Stimulated activated naive CD4-positive, alpha-beta T cell (primary cell): ENCODE measurements around the gene HSPA1A.

Experiments
- DNase-seq, 6 experiments: peaks; one replicate each; lab custom pipeline; 2025; lab: John Stamatoyannopoulos, UW

The HSPA1A gene

GRCh38 chr6:31815025-31815838 is at the start of gene HSPA1A, which contains the start of gene HSPA1L:
TSS of gene HSPA1A (plus strand) at chr6:31815543. CDS start at chr6:31815757, 214 bp downstream.
TSS of gene HSPA1L (minus strand) at chr6:31815283. CDS start at chr6:31811972, 3,311 bp downstream.
- peak; percentile 12 to 72 (median 43) for DNase-seq

DNA sequence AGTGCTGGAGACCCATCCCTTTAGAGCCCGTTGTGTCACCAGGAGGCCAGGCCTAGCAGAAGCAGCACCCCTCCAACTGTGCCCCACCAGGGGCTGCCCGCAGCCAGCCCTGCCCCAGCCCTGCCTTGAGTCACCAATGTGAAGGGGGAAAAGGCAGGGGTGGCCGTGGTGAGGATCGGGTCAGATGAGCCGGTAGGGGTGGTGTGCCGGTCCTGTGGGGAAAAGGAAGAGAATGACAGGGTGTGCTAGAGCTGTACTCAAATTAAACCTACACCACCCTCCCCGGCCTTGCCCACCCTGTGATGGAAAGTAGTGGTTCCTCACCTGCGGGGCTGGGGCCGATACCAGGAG is 49.8 kb upstream of the HSPA1A start:
- no peak for DNase-seq

GRCh38 chr6:31765910-31766794 is 49.2 kb upstream of the HSPA1A start:
- no peak for DNase-seq

DNA sequence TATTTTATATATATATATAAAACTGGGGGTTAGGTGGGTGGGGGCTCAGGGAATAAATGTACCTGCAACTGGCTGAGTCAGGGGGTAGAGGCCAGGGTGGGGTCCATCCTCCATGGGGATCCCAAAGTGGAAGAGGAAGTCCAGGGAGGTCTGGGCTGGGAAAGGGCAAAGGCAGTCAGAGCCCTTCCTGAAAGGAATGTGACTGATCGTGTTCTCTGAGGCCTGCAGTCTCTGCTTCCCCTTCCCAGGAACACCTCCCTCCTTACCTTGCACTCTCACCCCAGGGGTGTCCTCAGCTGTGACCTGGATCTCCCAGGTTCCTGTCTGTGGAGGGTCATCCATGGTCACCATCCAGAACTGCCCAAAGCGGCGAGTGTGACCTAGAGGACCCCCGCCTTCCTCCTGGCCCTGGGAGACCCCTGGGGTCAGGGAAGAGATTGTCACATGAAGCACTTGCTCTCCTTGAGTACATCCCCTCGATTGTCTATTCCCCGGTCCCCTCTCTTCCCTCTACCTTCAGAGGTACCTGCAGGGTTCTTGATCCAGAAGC is 48.2 kb upstream of the HSPA1A start:
- DNase-seq, result no peak

DNA sequence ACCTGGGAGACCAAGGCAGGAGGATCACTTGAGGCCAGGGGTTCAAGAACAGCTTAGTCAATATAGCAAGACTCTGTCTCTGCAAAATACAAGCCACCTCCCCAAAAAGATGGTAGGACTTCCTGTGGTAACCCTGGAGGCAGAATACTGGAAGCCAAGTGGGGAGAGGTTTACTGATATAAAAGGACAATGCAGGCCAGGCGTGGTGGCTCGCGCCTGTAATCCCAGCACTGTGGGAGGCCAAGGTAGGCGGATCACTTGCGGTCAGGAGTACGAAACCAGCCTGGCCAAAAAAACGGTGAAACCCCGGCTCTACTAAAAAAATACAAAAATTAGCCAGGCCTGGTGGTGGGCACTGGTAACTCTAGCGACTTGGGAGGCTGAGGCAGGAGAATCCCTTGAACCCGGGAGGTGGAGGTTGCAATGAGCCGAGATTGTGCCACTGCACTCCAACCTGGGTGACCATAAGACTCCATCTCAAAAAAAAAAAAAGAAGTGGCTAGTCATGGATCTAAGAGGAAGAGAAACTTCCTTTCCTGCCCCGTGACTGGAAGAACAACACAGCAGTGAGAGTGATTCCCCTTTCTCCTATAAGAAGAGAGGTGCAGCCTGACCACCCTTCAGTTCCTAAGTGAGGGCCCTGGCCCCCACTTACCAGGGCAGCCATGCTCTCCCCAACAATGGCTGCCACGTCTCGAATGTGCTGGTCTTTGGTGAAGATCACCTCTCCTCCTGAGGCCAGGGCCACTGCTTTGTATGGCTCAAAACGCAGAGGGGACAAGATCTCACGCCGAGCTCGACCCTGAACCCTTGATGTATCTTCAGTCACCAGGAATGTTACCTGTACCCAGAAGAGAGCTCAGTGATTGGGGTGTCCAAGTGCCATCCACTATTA is 46.7 kb upstream of the HSPA1A start:
- no peak for DNase-seq

DNA sequence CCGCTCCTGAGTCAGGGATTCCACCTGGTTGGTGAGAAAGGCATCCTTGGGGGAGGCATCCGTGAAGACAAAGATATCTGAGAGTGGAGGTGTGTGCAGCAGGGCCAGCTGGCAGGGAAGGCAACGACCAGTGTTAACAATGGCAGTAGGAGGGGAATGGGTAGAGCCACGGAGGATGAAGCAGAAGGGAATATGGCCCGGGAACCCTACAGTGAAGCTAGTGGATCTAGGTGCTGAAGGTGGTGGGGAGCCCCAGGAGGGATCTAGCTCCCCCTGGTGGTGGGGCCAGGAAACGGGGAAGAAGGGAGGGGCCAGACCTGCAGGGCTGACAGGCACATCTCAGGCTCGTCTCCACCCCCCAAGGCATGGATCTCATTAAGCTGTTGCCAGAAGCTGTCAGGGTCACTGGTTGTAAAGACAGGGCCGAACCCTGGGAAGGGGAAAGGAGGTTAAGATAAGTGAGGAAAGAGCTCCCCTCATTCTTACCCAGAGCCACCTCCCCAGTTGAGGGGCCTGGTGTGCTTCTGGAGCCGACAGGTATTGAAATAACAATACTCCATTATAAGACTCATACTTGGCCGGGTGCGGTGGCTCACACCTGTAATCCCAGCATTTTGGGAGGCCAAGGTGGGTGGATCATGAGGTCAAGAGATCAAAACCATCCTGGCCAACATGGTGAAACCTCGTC is 45.5 kb upstream of the HSPA1A start:
- DNase-seq, result peak; percentile 25 to 74 (median 66)

GRCh38 chr6:31770860-31771259 is 44.5 kb upstream of the HSPA1A start:
- peak in 1 of 6 experiments; percentile 7 for DNase-seq

DNA sequence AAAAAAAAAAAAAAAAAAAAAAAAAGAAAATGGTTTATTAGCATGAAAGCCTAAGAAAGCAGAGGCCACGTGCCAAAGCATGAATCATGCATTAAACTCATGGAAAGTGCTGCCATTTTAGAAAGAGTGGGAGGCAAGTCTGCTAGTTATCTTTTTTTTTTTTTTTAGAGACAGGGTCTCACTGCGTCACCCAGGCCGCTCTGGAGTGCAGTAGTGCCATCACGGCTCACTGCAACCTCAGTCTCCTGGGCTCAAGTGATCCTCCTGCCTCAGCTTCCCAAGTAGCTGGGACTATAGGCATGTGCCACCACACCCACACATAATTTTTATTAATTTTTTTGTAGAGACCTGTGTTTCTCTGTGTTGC is 43.4 kb upstream of the HSPA1A start:
- DNase-seq, result peak in 4 of 6 experiments; percentile 5 to 63 (median 22)

- no peak for DNase-seq
Measured at GRCh38 chr6:31775184-31775583, 40.2 kb upstream of the HSPA1A start.

GRCh38 chr6:31775633-31776484 is 39.5 kb upstream of the HSPA1A start:
- no peak for DNase-seq

DNA sequence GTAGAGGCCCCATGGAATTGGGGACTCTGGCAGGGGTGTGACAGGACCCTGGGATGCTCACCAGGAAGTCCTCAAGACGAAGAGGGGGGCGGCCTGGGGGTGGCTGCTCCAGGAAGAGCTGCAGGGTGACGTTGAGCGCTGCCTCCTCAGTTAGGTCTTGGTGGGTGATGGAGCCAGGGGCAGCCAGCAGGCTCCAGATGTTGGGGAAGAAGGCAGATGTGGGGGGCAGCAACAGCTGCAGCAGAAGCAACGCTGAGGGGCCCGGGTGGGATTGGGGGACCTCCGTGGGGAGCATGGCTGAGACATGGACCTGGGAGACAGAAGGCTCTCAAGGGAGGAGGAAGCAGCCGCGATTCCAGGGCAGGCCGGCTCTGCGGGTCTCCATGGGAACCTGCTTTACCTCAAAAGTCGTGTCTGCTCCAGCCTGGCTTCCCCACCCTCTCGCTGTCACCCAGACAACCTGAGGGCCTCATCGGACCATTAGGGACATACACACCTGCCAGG is 38.8 kb upstream of the HSPA1A start:
- no peak for DNase-seq

DNA sequence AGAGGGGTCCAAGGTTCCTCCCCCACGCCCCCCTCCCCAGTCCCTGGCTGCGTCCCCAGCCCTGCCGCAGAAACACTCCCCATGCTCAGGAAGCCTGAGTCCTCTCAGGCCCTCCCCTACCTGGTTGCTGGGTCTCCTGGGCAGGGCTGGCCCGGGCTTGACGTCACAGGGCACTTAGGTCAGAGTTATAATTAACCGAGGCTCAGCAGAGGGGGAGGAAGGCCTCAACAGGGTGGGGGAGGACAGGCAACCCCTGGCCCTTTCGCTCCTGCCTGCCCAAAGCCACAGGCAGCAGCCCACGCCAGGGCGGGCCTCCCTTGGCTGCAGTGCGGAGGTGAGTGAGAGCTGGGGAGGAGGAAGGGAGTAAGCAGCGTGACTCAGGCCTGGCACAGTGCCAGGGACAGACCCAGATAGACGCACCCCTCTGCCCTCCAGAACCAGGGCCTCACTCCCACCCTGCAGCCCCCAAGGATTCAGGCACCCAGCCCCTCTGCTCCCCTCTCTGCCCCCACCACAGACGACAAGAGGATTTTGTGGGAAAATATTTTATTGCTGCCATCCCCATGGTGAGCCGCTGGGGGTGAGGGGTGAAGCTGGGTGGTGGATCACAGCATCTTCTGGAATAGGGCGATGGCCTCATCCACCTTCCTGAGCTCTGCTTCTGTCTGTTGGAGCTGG is 38.2 kb upstream of the HSPA1A start, which contains the start of gene VWA7:
TSS of gene VWA7 (minus strand) at position 340 of the 678 bp plus-strand sequence. CDS start 549 bp downstream, outside the sequence.
- DNase-seq, result peak in 5 of 6 experiments; percentile 13 to 41 (median 19)

- no peak for DNase-seq
Measured at GRCh38 chr6:31777667-31778050, 37.7 kb upstream of the HSPA1A start.

- no peak for DNase-seq
Measured at GRCh38 chr6:31778193-31778592, 37.1 kb upstream of the HSPA1A start.

DNA sequence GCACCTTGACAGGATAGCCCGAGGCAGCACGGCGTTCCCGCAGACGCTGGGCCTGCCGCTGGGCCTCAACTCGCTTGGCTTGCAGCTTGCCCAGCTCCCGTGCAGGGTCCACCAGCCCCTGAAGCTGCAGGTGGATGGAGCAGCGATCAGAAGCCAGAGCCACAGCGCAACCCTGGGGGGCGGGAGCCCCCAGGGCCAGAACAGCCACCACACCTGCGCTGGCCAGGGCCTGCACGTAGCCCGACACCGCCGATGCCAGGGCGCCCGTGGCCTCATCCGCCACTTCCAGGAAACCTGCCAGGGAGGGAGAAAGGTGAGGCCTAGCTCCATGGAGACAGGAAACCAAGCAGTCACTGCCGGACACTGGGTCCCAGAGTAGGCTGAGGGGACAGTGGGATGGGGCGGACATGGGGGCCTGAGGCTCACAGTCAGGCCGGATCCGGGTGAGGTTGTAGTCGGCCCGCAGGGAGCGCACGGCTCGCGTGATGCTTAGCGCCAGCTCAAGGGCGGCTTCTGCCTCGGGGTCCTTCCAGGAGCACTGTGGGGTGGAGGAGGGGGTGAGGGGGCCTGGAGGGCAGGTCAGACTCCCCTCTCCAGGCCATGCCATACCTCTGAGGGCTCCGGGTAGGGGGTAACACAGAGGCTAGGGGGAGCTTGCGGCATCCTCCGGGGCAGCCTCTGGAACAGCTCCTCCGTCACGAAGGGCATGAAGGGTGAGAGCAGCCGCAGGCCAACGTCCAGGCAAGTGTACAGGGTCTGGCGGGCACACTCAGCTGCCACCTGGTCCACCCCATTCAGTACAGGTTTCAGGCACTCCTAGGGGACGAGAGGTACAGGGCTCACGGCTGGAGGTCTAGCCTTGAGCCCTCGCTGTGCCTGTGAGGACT is 36.1 kb upstream of the HSPA1A start:
- no peak for DNase-seq

DNA sequence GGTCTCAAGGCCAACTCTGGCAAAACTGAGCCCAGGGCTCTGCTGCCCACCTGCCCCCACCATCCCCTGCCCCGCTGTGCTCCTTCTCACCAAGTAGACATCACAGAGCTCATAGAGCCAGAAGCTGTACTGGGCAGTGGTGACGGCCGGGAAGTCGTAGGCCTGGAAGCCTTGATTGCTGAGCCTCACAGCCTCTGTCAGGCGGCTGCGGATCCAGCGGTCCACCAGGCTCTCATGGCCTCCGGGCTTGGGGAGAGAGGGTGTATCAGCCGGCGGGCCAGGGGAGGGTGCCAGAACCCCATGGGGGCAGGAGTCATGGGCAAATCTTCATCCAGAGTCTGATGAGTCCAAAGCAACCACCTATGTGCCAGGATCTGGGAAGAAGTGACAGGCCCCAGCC is 35.4 kb upstream of the HSPA1A start:
- DNase-seq, result no peak

DNA sequence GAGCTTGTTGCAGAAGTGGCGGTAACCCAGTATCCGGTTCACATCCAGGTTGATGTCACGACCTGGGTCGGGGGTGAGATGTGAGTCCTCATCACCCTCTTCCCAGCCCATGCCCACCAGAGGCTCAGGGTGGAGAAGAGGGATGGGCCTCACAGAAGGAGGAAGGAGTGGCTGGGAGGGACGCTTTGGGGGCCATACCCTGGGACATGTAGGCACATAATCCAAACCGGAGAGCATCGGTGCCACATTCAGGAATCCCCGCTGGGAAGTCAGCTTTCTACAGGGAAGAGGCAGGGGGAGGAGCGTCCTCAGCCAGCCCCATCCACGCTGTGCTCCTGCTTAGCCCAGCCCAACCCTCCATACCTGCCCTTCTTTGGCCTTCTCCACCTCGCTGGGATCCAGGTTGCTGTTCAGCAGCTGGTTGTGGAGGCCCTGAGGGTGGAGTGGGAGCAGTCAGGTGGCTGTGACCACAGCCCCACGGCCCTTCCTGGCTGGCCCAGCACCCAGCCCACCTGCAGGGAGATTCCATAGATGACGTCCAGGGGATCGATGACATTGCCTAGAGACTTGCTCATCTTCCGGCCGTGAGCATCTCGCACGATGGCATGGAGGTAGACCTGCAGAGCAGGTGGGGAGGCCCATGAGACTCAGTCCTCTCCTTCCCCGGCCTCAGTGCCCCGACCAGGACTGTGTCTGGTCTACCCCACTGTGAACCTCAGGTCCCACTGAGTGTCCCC is 34.7 kb upstream of the HSPA1A start:
- DNase-seq, result no peak
